Right lobe of liver (tissue), 4 donors: ENCODE data around the gene ZKSCAN4.

Experiments
- POLR2A ChIP-seq: fragments of 450-650 bp; IDR thresholded peaks from one replicate; pipeline ENCODE4 v1.6.1; 2017; ENCODE audit warnings: antibody characterized with exemption, mild to moderate bottlenecking
- TF ChIP-seq, protein P1 (sequence below), 4 donors: fragments of 200-600 bp in 3 of 4; fragments of 450-650 bp in 1 of 4; IDR thresholded peaks; one replicate each; pipeline versions ENCODE4 v1.5.1 to v1.8.0; 2016 to 2022; ENCODE audit warnings: antibody characterized with exemption in 4 of 4, mild to moderate bottlenecking in 2 of 4
- donor health status: DM: no; HTN: no; CAD: no.
- donor health status: DM: no; HTN: no; CAD: no.
- donor health status: DM: no; HTN: yes; CAD: no.

DNA sequence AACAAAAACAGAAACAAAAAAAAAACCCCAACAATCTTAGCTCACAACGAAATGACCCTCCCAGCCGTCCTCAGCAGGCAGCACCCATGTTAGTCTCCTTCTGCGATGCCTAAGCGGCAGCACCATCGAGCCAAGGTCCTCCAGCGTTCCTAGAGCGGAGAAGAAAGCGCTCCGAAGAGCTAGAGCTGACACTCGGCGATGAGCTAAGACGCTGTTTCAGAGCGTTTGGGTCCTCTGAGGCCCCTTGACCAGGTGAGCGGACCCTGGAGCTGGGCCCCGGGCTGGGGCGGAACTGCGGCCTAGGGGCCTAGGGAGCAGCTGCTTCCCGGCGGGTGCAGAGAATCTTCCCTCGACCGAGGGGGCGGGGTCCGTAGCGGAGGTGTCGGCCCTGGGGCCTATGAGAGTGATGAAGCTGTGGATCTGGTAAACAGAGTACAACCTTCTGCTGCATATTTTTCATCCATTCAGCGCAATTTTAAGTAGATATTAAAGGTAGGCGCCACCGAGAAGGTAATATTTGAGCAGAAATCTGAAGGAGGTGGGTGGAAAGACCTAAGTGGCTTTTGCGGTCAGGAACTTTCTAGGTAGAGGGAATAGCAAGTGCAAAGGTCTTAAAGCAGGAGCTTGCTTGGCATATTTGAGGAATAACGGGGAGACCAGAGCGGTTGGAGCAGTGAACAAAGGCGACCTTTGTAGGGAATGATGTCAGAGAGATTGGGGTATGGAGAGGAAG, 15.1 kb upstream of the ZKSCAN4 start, which contains the start of gene ZSCAN26:
- TF ChIP-seq, protein P1, sequence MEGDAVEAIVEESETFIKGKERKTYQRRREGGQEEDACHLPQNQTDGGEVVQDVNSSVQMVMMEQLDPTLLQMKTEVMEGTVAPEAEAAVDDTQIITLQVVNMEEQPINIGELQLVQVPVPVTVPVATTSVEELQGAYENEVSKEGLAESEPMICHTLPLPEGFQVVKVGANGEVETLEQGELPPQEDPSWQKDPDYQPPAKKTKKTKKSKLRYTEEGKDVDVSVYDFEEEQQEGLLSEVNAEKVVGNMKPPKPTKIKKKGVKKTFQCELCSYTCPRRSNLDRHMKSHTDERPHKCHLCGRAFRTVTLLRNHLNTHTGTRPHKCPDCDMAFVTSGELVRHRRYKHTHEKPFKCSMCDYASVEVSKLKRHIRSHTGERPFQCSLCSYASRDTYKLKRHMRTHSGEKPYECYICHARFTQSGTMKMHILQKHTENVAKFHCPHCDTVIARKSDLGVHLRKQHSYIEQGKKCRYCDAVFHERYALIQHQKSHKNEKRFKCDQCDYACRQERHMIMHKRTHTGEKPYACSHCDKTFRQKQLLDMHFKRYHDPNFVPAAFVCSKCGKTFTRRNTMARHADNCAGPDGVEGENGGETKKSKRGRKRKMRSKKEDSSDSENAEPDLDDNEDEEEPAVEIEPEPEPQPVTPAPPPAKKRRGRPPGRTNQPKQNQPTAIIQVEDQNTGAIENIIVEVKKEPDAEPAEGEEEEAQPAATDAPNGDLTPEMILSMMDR (IDR thresholded peaks at IDR 0.05), result no peak
- peak; percentile 61 for TF ChIP-seq POLR2A
